ENCODE data around the gene BCAP31. TPM values are rescaled to one million over a fixed set of nuclear protein-coding genes. Genes with fewer than 3 reads are reported as not detected.
A peak's percentile ranks its signal among the peaks of the same experiment; 100 is the strongest.

Gene BCAP31
- total and polyA plus RNA-seq, 11 donors, result 59.9 to 162 (median 102) TPM

GRCh38 chrX:153741446-153741845, 17.3 kb upstream of the BCAP31 start:
- intact Hi-C loops (cut with DNase I), result no loop called here
- Histone ChIP-seq H3K4me3 (no peak overlapping the region), H3K27me3 (peaks cover 0 to 5% (median 0%) of the 10 kb centered on the region in 9 donors), H3K4me1 (peaks cover 0 to 6% (median 0%) of the 10 kb centered on the region in 12 donors), H3K36me3 (peaks cover 0 to 10% (median 3%) of the 10 kb centered on the region in 9 donors), H3K27ac (no peak overlapping the region), H3K9me3 (no peaks in the 10 kb centered on the region)
- no peak for TF ChIP-seq POLR2A (IDR thresholded peaks at IDR 0.05)
- no peak for TF ChIP-seq CTCF (IDR thresholded peaks at IDR 0.05)
- ATAC-seq (no peak), DNase-seq (no peak)
- 80 to 92% (median 85%) methylated on average over 13 to 14 of the region's 14 CpGs for WGBS, 4 donors

- Histone ChIP-seq H3K36me3 (peaks cover 0 to 14% (median 5%) of the 10 kb centered on the region in 9 donors), H3K27me3 (peaks cover 0 to 3% (median 0%) of the 10 kb centered on the region in 9 donors), H3K27ac (no peak overlapping the region), H3K9me3 (no peaks in the 10 kb centered on the region), H3K4me1 (peaks cover 0 to 6% (median 0%) of the 10 kb centered on the region in 12 donors), H3K4me3 (no peak overlapping the region)
- DNase-seq (no peak), ATAC-seq (no peak)
- TF ChIP-seq POLR2A (IDR thresholded peaks at IDR 0.05) (no peak), CTCF (IDR thresholded peaks at IDR 0.05) (no peak)
- intact Hi-C loops (cut with DNase I), result no loop called here
- 86 to 96% (median 88%) methylated on average over 11 to 16 of the region's 16 CpGs for WGBS, 4 donors
These were observed 16.5 kb upstream of the BCAP31 start for GRCh38 chrX:153740631-153741222.

GRCh38 chrX:153739754-153740486, 15.7 kb upstream of the BCAP31 start:
- no peak overlapping the region for H3K4me3 ChIP-seq
- H3K27ac ChIP-seq, result no peak overlapping the region
- H3K27me3 ChIP-seq, result peaks cover 0 to 3% (median 0%) of the 10 kb centered on the region in 9 donors
- WGBS, 4 donors, result 86 to 91% (median 89%) methylated on average over 12 to 29 of the region's 29 CpGs
- H3K36me3 ChIP-seq, result peaks cover 0 to 14% (median 5%) of the 10 kb centered on the region in 9 donors
- ATAC-seq (peak in 1 of 4 donors; percentile 28), DNase-seq (no peak)
- peaks cover 0 to 6% (median 0%) of the 10 kb centered on the region in 12 donors for H3K4me1 ChIP-seq
- H3K9me3 ChIP-seq, result no peaks in the 10 kb centered on the region
- TF ChIP-seq CTCF (IDR thresholded peaks at IDR 0.05) (no peak), POLR2A (IDR thresholded peaks at IDR 0.05) (no peak)
- intact Hi-C loops (cut with DNase I), result no loop called here

GRCh38 chrX:153738056-153738605, 13.9 kb upstream of the BCAP31 start:
- TF ChIP-seq POLR2A (IDR thresholded peaks at IDR 0.05) (no peak), CTCF (IDR thresholded peaks at IDR 0.05) (no peak)
- Histone ChIP-seq H3K36me3 (peaks cover 0 to 14% (median 5%) of the 10 kb centered on the region in 9 donors), H3K27ac (no peak overlapping the region), H3K4me1 (no peaks in the 10 kb centered on the region), H3K27me3 (peaks cover 0 to 3% (median 0%) of the 10 kb centered on the region in 9 donors), H3K4me3 (no peak overlapping the region), H3K9me3 (no peaks in the 10 kb centered on the region)
- intact Hi-C loops (cut with DNase I), result no loop called here
- WGBS, 4 donors, result 86 to 97% (median 94%) methylated on average over 22 to 27 of the region's 27 CpGs
- DNase-seq (no peak), ATAC-seq (no peak)

Data from heart left ventricle (tissue), 16 donors.